Endothelial cell of umbilical vein (primary cell): Measurements from ENCODE around the gene SKIL.

Source experiments
- EZH2 ChIP-seq: IDR thresholded peaks from 2 replicates; pipeline ENCODE4 v1.6.1; 2012; ENCODE audit warnings: borderline replicate concordance, low read depth, mild to moderate bottlenecking, moderate library complexity, low read length, inconsistent platforms; ENCODE audit not compliant: severe bottlenecking
- TF ChIP-seq, protein P1 (sequence below), 2 donors: IDR thresholded peaks; 1 replicate in 1 of 2; 2 replicates in 1 of 2; pipeline ENCODE4 v1.5.1; 2011; ENCODE audit warnings: low read length in 2 of 2, mild to moderate bottlenecking in 2 of 2, moderate library complexity in 2 of 2, control low read depth in 1 of 2, inconsistent platforms in 1 of 2, low read depth in 1 of 2; ENCODE audit not compliant: insufficient read depth in 1 of 2; ENCODE audit errors: extremely low read depth in 1 of 2

GRCh38 chr3:170443457-170443856 lies 85.9 kb downstream of the SKIL start:
- TF ChIP-seq EZH2: no peak
- TF ChIP-seq, protein P1, sequence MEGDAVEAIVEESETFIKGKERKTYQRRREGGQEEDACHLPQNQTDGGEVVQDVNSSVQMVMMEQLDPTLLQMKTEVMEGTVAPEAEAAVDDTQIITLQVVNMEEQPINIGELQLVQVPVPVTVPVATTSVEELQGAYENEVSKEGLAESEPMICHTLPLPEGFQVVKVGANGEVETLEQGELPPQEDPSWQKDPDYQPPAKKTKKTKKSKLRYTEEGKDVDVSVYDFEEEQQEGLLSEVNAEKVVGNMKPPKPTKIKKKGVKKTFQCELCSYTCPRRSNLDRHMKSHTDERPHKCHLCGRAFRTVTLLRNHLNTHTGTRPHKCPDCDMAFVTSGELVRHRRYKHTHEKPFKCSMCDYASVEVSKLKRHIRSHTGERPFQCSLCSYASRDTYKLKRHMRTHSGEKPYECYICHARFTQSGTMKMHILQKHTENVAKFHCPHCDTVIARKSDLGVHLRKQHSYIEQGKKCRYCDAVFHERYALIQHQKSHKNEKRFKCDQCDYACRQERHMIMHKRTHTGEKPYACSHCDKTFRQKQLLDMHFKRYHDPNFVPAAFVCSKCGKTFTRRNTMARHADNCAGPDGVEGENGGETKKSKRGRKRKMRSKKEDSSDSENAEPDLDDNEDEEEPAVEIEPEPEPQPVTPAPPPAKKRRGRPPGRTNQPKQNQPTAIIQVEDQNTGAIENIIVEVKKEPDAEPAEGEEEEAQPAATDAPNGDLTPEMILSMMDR (IDR thresholded peaks at IDR 0.05; ENCODE audit: extremely low read depth in 1 of 2, insufficient read depth in 1 of 2, low read depth in 1 of 2, low read length in 2 of 2): no peak
